ENCODE measurements around the gene DIP2C.
"Not testable (repeated sequence)": the region's sequence is repeated elsewhere in the genome, so short reads cannot be mapped to it uniquely, and the experiment has no call there.

The DIP2C gene, protein sequence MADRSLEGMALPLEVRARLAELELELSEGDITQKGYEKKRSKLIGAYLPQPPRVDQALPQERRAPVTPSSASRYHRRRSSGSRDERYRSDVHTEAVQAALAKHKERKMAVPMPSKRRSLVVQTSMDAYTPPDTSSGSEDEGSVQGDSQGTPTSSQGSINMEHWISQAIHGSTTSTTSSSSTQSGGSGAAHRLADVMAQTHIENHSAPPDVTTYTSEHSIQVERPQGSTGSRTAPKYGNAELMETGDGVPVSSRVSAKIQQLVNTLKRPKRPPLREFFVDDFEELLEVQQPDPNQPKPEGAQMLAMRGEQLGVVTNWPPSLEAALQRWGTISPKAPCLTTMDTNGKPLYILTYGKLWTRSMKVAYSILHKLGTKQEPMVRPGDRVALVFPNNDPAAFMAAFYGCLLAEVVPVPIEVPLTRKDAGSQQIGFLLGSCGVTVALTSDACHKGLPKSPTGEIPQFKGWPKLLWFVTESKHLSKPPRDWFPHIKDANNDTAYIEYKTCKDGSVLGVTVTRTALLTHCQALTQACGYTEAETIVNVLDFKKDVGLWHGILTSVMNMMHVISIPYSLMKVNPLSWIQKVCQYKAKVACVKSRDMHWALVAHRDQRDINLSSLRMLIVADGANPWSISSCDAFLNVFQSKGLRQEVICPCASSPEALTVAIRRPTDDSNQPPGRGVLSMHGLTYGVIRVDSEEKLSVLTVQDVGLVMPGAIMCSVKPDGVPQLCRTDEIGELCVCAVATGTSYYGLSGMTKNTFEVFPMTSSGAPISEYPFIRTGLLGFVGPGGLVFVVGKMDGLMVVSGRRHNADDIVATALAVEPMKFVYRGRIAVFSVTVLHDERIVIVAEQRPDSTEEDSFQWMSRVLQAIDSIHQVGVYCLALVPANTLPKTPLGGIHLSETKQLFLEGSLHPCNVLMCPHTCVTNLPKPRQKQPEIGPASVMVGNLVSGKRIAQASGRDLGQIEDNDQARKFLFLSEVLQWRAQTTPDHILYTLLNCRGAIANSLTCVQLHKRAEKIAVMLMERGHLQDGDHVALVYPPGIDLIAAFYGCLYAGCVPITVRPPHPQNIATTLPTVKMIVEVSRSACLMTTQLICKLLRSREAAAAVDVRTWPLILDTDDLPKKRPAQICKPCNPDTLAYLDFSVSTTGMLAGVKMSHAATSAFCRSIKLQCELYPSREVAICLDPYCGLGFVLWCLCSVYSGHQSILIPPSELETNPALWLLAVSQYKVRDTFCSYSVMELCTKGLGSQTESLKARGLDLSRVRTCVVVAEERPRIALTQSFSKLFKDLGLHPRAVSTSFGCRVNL (N-terminal part only)

DNA sequence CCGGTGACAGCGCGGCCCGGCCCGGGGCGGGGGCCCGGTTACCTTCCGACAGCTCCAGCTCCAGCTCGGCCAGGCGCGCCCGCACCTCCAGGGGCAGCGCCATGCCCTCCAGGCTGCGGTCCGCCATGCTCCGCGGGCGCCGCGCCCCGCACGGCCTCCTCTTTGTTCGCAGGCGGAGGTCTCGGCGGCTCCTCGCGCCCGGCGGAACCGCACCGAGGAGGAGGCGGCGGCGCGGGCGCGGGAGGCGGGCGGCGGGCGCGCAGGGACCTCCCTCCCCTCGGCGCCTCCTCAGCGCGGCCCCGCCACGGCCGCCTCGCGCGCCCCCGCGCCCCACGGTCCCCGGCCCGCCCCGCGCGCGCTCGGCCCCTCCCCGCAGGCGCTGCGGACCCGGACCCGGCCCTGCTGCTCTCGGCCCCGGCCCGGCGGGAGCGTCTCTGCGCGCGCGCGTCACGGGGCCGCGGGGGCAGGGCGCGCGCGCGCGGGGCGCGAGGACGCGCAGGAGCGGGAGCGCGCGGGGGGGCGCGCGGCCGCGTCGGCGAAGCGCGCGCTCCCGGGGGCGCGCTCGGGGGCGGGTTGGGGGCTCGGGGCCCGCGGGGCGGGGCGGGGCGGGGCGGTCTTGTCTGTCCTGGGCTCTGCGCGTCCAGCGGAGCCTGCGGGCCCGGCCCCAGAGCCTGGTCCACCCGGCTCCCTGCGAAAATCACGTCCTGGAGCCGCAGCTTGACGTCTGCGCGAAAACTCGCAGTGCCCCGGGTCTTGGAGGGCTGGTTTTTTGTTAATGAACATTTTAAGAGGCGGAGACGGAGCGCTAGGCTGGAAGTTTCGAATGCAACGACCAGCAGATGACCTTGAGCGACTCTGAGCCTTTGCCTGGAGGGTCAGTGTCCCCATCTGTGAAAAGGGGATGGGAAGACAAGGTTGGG lies at the start of gene DIP2C:
Gene DIP2C (minus strand): TSS at position 217 of the 920 bp plus-strand sequence. CDS start 90 bp downstream, at position 127.
- no peak for DNase-seq (ENCODE audit: low spot score)

DNA sequence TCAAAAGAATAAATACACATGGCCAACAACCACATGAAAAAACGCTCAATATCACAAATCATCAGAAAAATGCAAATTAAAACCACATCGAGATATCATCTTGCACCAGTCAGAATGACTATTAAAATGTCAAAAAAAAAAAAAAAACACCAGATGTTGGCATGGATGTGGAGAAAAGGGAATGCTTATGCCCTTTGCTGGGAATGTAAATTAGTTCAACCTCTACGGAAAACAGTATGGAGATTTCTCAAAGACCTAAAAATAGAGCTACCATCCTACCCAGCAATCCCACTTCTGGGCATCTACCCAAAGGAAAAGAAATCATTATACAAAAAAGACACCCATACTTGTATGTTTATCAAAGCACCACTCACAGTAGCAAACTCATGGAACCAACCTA lies 45.0 kb upstream of the DIP2C start:
- no peak for DNase-seq (ENCODE audit: low spot score)

GRCh38 chr10:733086-733485 lies 43.6 kb upstream of the DIP2C start:
- DNase-seq (ENCODE audit: low spot score): no peak

GRCh38 chr10:729213-729612 lies 39.7 kb upstream of the DIP2C start:
- DNase-seq (ENCODE audit: low spot score): no peak

GRCh38 chr10:728603-729002 lies 39.1 kb upstream of the DIP2C start:
- DNase-seq (ENCODE audit: low spot score): no peak

GRCh38 chr10:727162-727790 lies 37.8 kb upstream of the DIP2C start:
- no peak for DNase-seq (ENCODE audit: low spot score)

GRCh38 chr10:725786-726185 lies 36.3 kb upstream of the DIP2C start:
- DNase-seq (ENCODE audit: low spot score): no peak

DNA sequence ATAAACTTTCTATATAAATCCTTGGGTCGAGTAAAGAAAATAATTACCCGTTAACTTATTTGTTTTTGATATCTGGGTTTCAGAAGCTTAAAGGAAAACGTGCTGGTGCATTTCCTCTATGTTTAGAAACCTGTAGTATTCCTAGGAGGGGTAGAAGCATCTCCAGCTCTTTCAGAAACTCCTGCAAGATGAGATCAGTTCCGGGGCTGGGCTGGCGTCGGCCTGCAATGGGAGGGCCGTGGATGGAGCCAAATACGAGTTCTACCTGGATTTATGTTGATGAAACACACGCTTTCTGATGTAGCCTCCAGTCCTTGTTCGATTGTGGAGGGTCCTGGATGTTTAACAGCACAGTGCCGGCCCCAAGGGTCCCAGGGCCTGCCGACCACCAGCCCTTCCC lies 35.8 kb upstream of the DIP2C start:
- no peak for DNase-seq (ENCODE audit: low spot score)

- no peak for DNase-seq (ENCODE audit: low spot score)
Observed at GRCh38 chr10:723973-724372, 34.5 kb upstream of the DIP2C start.

DNA sequence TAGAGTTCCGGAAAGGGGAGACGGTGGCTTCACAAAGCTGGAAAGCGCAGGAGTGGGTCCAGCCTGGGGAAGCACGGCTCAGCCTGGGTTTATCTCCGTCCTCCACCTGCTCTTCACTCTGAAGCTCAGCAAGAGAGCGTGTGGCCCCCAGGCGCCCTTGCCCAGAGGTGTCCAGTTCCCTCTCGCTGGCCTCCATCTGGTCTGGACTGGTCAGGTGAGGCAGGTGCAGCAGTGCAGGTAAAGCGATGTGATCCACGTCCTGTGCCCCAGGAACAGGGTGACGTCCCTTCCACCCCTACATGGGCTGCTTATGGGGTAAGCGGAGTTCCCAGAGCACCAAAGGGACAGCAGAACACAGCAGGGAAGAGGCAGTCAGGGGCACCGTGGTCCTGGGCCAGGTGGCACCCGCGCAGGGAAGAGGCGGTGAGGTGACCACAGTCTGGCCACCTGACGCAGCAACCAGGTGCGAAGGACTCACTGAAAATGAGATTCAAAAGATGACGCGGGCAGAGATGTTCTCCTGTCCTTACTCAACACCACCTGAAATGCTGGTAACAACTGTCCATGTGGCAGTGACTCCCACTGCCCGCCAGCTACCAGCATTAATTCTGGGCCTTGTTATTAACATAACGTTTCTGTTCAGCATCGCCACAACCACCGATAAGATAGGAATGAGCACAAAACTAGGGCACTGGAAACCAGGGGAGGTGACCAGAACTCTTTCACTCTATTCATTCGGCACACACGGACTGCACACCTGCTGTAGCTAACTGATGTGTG lies 33.0 kb upstream of the DIP2C start:
- no peak for DNase-seq (ENCODE audit: low spot score)

DNA sequence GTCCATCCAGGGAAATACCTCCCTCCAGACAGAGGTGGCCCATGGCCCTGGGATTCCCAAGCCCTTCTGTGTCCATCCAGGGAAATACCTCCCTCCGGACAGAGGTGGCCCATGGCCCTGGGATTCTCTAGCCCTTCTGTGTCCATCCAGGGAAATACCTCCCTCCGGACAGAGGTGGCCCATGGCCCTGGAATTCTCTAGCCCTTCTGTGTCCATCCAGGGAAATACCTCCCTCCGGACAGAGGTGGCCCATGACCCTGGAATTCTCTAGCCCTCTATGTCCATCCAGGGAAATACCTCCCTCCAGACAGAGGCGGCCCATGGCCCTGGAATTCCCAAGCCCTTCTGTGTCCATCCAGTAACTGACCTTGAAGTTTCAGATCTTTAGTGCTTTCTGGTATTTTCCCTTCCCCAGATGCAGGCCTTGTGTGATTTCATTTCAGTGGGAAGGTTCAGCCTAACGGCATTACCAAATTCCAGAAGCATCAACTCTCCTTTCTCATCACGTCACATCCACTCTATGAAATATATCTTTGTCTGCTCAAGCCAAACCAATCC lies 28.8 kb upstream of the DIP2C start:
- DNase-seq (ENCODE audit: low spot score): no peak

DNA sequence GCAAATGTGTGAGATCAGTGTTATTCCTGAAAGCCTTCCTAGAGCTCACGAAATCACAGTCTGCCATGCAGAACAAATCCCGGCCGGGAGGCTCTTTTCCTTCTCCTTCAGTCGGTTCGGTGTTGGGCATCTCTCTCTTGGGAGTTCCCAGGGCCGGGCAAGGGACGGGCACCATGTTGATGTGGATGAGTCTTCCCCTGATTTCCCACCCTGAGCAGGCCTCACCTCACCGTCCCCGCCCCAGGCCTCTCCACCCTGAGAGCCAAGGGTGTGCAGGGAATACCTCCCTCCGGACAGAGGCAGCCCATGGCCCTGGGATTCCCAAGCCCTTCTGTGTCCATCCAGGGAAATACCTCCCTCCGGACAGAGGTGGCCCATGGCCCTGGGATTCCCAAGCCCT lies 28.0 kb upstream of the DIP2C start:
- DNase-seq (ENCODE audit: low spot score): no peak

DNA sequence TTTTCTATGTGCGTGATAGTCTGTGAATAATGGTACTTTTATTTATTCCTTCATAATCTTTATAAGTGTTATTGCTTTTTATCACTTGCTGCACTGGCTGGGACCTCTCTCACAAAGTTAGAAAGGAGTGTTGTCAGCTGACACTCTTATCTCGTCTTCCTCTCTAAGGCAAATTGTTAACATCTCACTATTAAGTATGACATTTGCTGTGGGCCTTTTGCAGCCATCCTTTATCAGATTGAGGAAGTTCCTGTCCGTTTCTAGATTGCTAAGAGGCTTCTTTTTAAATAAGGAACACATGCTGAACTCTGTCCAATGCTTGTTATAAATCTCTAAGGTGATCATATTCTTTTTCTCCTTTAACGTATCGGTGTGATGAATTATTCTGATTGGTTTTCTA lies 27.4 kb upstream of the DIP2C start:
- no peak for DNase-seq (ENCODE audit: low spot score)

DNA sequence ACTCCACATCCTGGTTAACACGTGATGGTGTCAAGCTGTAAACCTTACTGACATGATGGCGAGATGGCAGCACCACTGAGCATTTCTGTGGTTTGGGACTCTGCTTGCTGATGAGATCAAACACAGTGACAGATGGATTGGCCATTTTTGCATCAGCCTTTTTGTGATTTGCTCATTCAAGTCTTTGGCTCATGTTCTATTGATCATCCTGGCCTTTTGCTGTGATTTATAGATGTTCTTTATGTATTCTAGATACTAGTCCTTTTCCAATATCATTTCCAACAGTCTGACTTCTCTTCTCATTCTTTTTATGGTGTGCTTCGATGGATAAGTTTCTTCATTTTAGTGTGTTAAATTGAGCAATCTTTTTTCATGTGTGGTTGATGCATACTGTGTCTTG lies 24.7 kb upstream of the DIP2C start:
- DNase-seq (ENCODE audit: low spot score): no peak

DNA sequence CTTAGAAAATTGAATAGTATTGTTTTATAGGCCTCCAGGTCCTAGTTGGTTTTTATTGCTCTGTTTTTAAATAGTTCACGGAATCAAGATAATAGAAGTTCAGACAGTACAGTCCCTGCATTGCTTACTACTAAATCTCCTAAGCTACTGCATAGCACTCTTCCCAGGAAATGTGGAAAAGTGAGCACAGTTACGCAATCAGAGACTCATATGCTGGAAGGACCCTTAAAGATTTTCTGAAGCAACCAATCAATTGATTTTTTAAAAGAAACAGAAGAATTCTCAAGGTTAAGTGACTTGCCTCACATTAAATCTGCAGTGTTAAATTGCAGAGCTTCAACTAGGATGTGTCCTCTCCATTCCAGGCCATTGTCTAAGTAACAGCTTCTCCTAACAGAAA lies 23.1 kb upstream of the DIP2C start:
- no peak for DNase-seq (ENCODE audit: low spot score)

DNA sequence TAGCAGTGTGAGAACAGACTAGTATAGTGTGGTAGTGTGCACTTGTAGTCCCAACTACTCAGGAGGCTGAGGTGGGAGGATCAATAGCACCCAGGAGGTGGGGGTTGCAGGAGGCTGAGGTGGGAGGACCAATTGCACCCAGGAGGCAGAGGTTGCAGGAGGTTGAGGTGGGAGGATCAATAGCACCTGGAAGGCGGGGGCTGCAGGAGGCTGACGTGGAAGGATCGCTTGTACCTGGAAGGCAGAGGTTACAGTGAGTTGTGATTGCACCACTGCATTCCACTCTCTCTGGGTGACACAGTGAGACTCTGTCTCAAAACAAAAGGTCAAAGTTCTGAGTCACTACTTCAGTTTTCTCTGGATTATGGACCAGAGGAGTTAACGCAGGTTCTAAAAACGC lies 22.6 kb upstream of the DIP2C start:
- no peak for DNase-seq (ENCODE audit: low spot score)

GRCh38 chr10:707861-708260 lies 18.4 kb upstream of the DIP2C start:
- no peak for DNase-seq (ENCODE audit: low spot score)

DNA sequence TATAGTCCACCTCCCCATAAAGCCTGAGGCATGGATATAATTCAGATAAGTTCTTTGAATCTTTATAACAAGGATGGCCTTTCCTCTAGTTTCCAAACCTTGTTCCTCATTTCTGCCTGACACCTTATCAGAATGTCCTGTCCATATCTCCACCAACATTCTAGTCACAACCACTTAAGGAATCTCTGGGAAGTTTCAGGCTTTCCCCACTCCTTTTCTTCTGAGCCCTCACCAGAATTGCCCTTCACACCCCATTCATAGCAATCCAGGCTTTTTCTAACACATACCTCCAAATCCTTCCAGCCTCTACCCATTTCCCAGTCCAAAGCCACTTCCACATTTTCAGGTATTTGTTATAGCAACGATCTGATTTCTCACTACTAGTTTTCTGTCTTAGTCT lies 18.0 kb upstream of the DIP2C start:
- DNase-seq (ENCODE audit: low spot score): no peak

DNA sequence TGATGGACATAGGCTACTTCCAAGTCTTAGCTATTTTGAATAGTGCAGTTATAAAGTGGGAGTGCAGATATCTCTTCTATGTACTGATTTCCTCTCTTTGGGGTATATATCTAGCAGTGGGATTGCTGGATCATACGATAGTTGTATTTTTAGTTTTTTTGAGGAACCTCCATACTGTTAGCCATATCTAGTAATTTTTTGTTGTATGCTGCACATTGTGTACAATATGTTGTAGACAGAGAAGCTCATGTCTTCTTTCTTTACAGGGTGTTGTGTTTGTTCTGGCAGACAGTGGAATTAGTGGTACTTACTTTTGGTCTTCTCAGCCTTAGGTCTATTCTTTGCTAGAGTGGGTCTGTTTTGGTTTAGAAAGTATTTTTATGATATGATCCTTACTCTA lies 13.7 kb upstream of the DIP2C start:
- no peak for DNase-seq (ENCODE audit: low spot score)

DNA sequence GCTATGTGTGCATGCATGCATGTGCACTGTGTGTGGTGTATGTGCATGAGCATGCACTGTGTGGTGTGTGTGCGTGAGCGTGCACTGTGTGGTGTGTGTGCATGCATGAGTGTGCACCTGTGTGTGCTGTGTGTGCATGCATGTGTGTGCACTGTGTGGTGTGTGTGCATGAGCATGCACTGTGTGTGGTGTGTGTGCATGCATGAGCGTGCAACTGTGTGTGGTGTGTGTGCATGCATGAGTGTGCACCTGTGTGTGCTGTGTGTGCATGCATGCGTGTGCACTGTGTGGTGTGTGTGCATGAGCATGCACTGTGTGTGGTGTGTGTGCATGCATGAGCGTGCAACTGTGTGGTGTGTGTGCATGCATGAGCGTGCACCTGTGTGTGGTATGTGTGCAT lies 10.7 kb upstream of the DIP2C start:
- not testable (repeated sequence) for DNase-seq (ENCODE audit: low spot score)
